Neural crest cell (in vitro differentiated cells): Measurements from ENCODE around the gene GRHL1. TPM values are rescaled to one million over a fixed set of nuclear protein-coding genes. Genes with fewer than 3 reads are reported as not detected.

Experiments
- DNase-seq: peaks from one replicate; pipeline ENCODE4 v3.0.0; 2021; ENCODE audit warnings: low read depth, mixed read lengths, low spot score
- H3K27ac Mint-ChIP-seq: one replicate; pipeline ENCODE4 v1.8.0; 2021; ENCODE audit warnings: mild to moderate bottlenecking, mixed read lengths; ENCODE audit not compliant: unreplicated experiment
- H3K27me3 Mint-ChIP-seq: 2 replicates; pipeline ENCODE4 v1.8.0; 2021; ENCODE audit warnings: low read depth, mild to moderate bottlenecking, mixed read lengths
- H3K36me3 Mint-ChIP-seq: 2 replicates; pipeline ENCODE4 v1.8.0; 2021; ENCODE audit warnings: low read depth, mild to moderate bottlenecking, mixed read lengths
- H3K4me1 Mint-ChIP-seq: 2 replicates; pipeline ENCODE4 v1.8.0; 2021; ENCODE audit warnings: mixed read lengths
- H3K4me3 Mint-ChIP-seq: one replicate; pipeline ENCODE4 v1.8.0; 2021; ENCODE audit warnings: mild to moderate bottlenecking, mixed read lengths
- H3K9me3 Mint-ChIP-seq: 2 replicates; pipeline ENCODE4 v1.8.0; 2021; ENCODE audit warnings: mixed read lengths
- CTCF ChIP-seq: fragments of 200-600 bp; sonication (generic); conservative IDR thresholded peaks from 2 replicates; pipeline ENCODE4 v1.5.0; 2021; ENCODE audit warnings: antibody characterized with exemption, mild to moderate bottlenecking
- total RNA-seq: library from RNA; stranded (reverse); gene quantifications from 2 replicates; pipeline ENCODE4 v1.2.1, GENCODE V29; 2021

GRHL1 gene
- total RNA-seq, 1 donor from 2014 or later: 3.4 TPM

- DNase-seq: no peak
- H3K27me3 Mint-ChIP-seq: peaks cover 3% of the 10 kb centered on the region
- H3K27ac Mint-ChIP-seq: no peak overlapping the region
- H3K36me3 Mint-ChIP-seq: no peaks in the 10 kb centered on the region
- no peak for TF ChIP-seq CTCF
- no peak overlapping the region for H3K4me3 Mint-ChIP-seq
- no peaks in the 10 kb centered on the region for H3K4me1 Mint-ChIP-seq
- H3K9me3 Mint-ChIP-seq: no peaks in the 10 kb centered on the region
These were observed 30.2 kb downstream of the GRHL1 start for GRCh38 chr2:9981655-9982054.

GRCh38 chr2:9982248-9982647 is 30.8 kb downstream of the GRHL1 start:
- Mint-ChIP-seq H3K27me3 (peaks cover 3% of the 10 kb centered on the region), H3K4me1 (no peaks in the 10 kb centered on the region), H3K4me3 (no peak overlapping the region), H3K36me3 (no peaks in the 10 kb centered on the region), H3K9me3 (no peaks in the 10 kb centered on the region), H3K27ac (no peak overlapping the region)
- no peak for DNase-seq
- TF ChIP-seq CTCF: no peak

- no peak overlapping the region for H3K27ac Mint-ChIP-seq
- H3K9me3 Mint-ChIP-seq: no peaks in the 10 kb centered on the region
- H3K27me3 Mint-ChIP-seq: peaks cover 3% of the 10 kb centered on the region
- no peaks in the 10 kb centered on the region for H3K36me3 Mint-ChIP-seq
- TF ChIP-seq CTCF: no peak
- no peak overlapping the region for H3K4me3 Mint-ChIP-seq
- no peaks in the 10 kb centered on the region for H3K4me1 Mint-ChIP-seq
- DNase-seq: no peak
These were observed 31.4 kb downstream of the GRHL1 start for GRCh38 chr2:9982891-9983290.

GRCh38 chr2:9983401-9984216 is 32.1 kb downstream of the GRHL1 start:
- Mint-ChIP-seq H3K27me3 (peaks cover 3% of the 10 kb centered on the region), H3K4me3 (no peak overlapping the region), H3K9me3 (no peaks in the 10 kb centered on the region), H3K4me1 (no peaks in the 10 kb centered on the region), H3K27ac (no peak overlapping the region), H3K36me3 (no peaks in the 10 kb centered on the region)
- DNase-seq: no peak
- no peak for TF ChIP-seq CTCF

GRCh38 chr2:9984217-9984739 is 32.8 kb downstream of the GRHL1 start:
- DNase-seq: no peak
- no peaks in the 10 kb centered on the region for H3K4me1 Mint-ChIP-seq
- H3K27me3 Mint-ChIP-seq: peaks cover 3% of the 10 kb centered on the region
- no peaks in the 10 kb centered on the region for H3K36me3 Mint-ChIP-seq
- TF ChIP-seq CTCF: peak; percentile 79
- no peaks in the 10 kb centered on the region for H3K9me3 Mint-ChIP-seq
- H3K4me3 Mint-ChIP-seq: no peak overlapping the region
- H3K27ac Mint-ChIP-seq: no peak overlapping the region
